IMR-90 (cell line): ENCODE data around the gene UBE2K. TPM values are rescaled to one million over a fixed set of nuclear protein-coding genes. Genes with fewer than 3 reads are reported as not detected.
A peak's percentile ranks its signal among the peaks of the same experiment; 100 is the strongest.

ENCODE experiments used
- ATAC-seq: fragments of 200-7000 bp; cut with Tn5 transposase; 2 replicates; pipeline ENCODE4 v1.9.1; 2020; ENCODE audit warnings: low read depth, mild to moderate bottlenecking, moderate library complexity
- BruUV-seq: library from RNA; stranded (reverse); fragments of 400-500 nt; replicated peaks from 2 replicates; lab custom pipeline; 2021; lab: Mats Ljungman, UMichigan
- CTCF ChIA-PET: fragments of 300-600 bp; formaldehyde crosslinking; extraction: SDS; loops from one replicate; lab custom pipeline; 2021; ENCODE audit warnings: antibody characterized with exemption; lab: Yijun Ruan, JAX
- POLR2A ChIA-PET: fragments of 300-600 bp; sonication (Branson Sonifier 250); formaldehyde crosslinking; loops from one replicate; lab custom pipeline; 2022; ENCODE audit warnings: antibody characterized with exemption; ENCODE audit not compliant: unreplicated experiment; lab: Charles Lee
- DNase-seq: peaks from one replicate; pipeline ENCODE4 v3.0.0; 2013
- H2AFZ ChIP-seq: replicated peaks from 2 replicates; pipeline ENCODE3; 2013; ENCODE audit warnings: low read length, mild to moderate bottlenecking; ENCODE audit not compliant: poor library complexity
- H2AK5ac ChIP-seq: 2 replicates; pipeline ENCODE4 v1.6.1; 2013; ENCODE audit warnings: low read depth, low read length, inconsistent platforms
- H2AK9ac ChIP-seq: replicated peaks from 2 replicates; pipeline ENCODE3; 2013; ENCODE audit warnings: mild to moderate bottlenecking, low read depth, low read length, moderate library complexity; ENCODE audit not compliant: poor library complexity
- H2BK120ac ChIP-seq: 2 replicates; pipeline ENCODE4 v1.6.1; 2013; ENCODE audit warnings: low read depth, low read length, inconsistent platforms
- H2BK15ac ChIP-seq: 3 replicates; pipeline ENCODE4 v1.6.1; 2013; ENCODE audit warnings: low read depth, low read length, inconsistent platforms
- H2BK20ac ChIP-seq: 2 replicates; pipeline ENCODE4 v1.6.1; 2013; ENCODE audit warnings: low read depth, mild to moderate bottlenecking, inconsistent platforms, low read length, moderate library complexity
- H2BK5ac ChIP-seq: 2 replicates; pipeline ENCODE4 v1.6.1; 2013; ENCODE audit warnings: mild to moderate bottlenecking, low read depth, low read length, inconsistent platforms; ENCODE audit not compliant: poor library complexity, severe bottlenecking
- H3K14ac ChIP-seq: replicated peaks from 2 replicates; pipeline ENCODE4 v1.6.1; 2013; ENCODE audit warnings: low read depth, low read length, inconsistent platforms
- H3K18ac ChIP-seq: 2 replicates; pipeline ENCODE4 v1.6.1; 2013; ENCODE audit warnings: low read depth, low read length, control low read depth
- H3K23ac ChIP-seq: 2 replicates; pipeline ENCODE4 v1.6.1; 2013; ENCODE audit warnings: low read depth, low read length, inconsistent platforms
- H3K27ac ChIP-seq: 2 replicates; pipeline ENCODE4 v1.5.1; 2013; ENCODE audit warnings: mild to moderate bottlenecking, control low read depth, low read length; ENCODE audit not compliant: insufficient read depth
- H3K27me3 ChIP-seq: 2 replicates; pipeline ENCODE4 v1.6.1; 2013; ENCODE audit warnings: low read length; ENCODE audit not compliant: control insufficient read depth, insufficient read depth
- H3K36me3 ChIP-seq: 2 replicates; pipeline ENCODE4 v1.6.1; 2013; ENCODE audit warnings: low read length, mixed read lengths; ENCODE audit not compliant: control insufficient read depth, insufficient read depth
- H3K4ac ChIP-seq: 2 replicates; pipeline ENCODE4 v1.6.1; 2013; ENCODE audit warnings: low read depth, low read length, inconsistent platforms
- H3K4me1 ChIP-seq: 2 replicates; pipeline ENCODE4 v1.6.1; 2013; ENCODE audit warnings: low read length, mixed read lengths; ENCODE audit not compliant: control insufficient read depth, insufficient read depth
- H3K4me2 ChIP-seq: 2 replicates; pipeline ENCODE4 v1.6.1; 2013; ENCODE audit warnings: low read depth, mild to moderate bottlenecking, control low read depth, low read length, moderate library complexity
- H3K4me3 ChIP-seq: 2 replicates; pipeline ENCODE4 v1.5.1; 2013; ENCODE audit warnings: low read depth, mild to moderate bottlenecking, control low read depth, low read length, moderate library complexity; ENCODE audit not compliant: insufficient read depth
- H3K56ac ChIP-seq: 2 replicates; pipeline ENCODE4 v1.6.1; 2013; ENCODE audit warnings: low read length, inconsistent platforms; ENCODE audit not compliant: insufficient read depth; ENCODE audit errors: extremely low read depth
- H3K79me1 ChIP-seq, 2 experiments: 2 replicates each; pipeline ENCODE4 v1.6.1; 2013; ENCODE audit warnings: low read length in 2 of 2, inconsistent platforms in 1 of 2, low read depth in 1 of 2
- H3K9ac ChIP-seq: 2 replicates; pipeline ENCODE4 v1.6.1; 2013; ENCODE audit warnings: low read depth, low read length, control low read depth
- H3K9me1 ChIP-seq: 2 replicates; pipeline ENCODE4 v1.6.1; 2013; ENCODE audit warnings: low read length, inconsistent platforms; ENCODE audit not compliant: insufficient read depth
- H3K9me3 ChIP-seq: 2 replicates; pipeline ENCODE4 v1.6.1; 2013; ENCODE audit warnings: low read length; ENCODE audit not compliant: control insufficient read depth, insufficient read depth
- H4K20me1 ChIP-seq: 2 replicates; pipeline ENCODE4 v1.6.1; 2013; ENCODE audit warnings: low read length, inconsistent platforms; ENCODE audit not compliant: insufficient read depth
- H4K5ac ChIP-seq: 2 replicates; pipeline ENCODE4 v1.6.1; 2013; ENCODE audit warnings: mild to moderate bottlenecking, low read depth, low read length, control low read depth
- H4K8ac ChIP-seq, 2 experiments: 2 replicates each; pipeline ENCODE4 v1.6.1; 2013; ENCODE audit warnings: low read depth in 2 of 2, low read length in 2 of 2, control low read depth in 1 of 2, inconsistent platforms in 1 of 2
- H4K91ac ChIP-seq: 2 replicates; pipeline ENCODE4 v1.6.1; 2013; ENCODE audit warnings: low read depth, low read length, inconsistent platforms; ENCODE audit not compliant: insufficient read depth
- BHLHE40 ChIP-seq: fragments of 150-350 bp; IDR thresholded peaks from 2 replicates; pipeline ENCODE4 v1.6.1; 2016; ENCODE audit warnings: mild to moderate bottlenecking, low read depth, low read length
- CEBPB ChIP-seq: IDR thresholded peaks from 2 replicates; pipeline ENCODE4 v1.6.1; 2012; ENCODE audit warnings: low read depth, low read length, improper control_type of control experiment
- FOS ChIP-seq: fragments of 150-350 bp; IDR thresholded peaks from 2 replicates; pipeline ENCODE4 v1.6.1; 2016; ENCODE audit warnings: low read depth, low read length
- MAZ ChIP-seq: IDR thresholded peaks from 2 replicates; pipeline ENCODE4 v1.6.1; 2012; ENCODE audit warnings: low read depth, mild to moderate bottlenecking, low read length, improper control_type of control experiment, moderate library complexity, borderline replicate concordance
- MXI1 ChIP-seq: IDR thresholded peaks from 2 replicates; pipeline ENCODE4 v1.6.1; 2012; ENCODE audit warnings: low read depth, mild to moderate bottlenecking, low read length, moderate library complexity, borderline replicate concordance
- RAD21 ChIP-seq: IDR thresholded peaks from 2 replicates; pipeline ENCODE4 v1.6.1; 2012; ENCODE audit warnings: low read length, improper control_type of control experiment
- RCOR1 ChIP-seq: IDR thresholded peaks from 2 replicates; pipeline ENCODE4 v1.6.1; 2012; ENCODE audit warnings: mild to moderate bottlenecking, low read length, improper control_type of control experiment; ENCODE audit not compliant: insufficient replicate concordance
- RFX5 ChIP-seq: IDR thresholded peaks from 2 replicates; pipeline ENCODE4 v1.8.0; 2012; ENCODE audit warnings: low read depth, mild to moderate bottlenecking, low read length, moderate library complexity
- SMC3 ChIP-seq: fragments of 150-350 bp; IDR thresholded peaks from 2 replicates; pipeline ENCODE4 v1.6.1; 2016; ENCODE audit warnings: low read depth, mild to moderate bottlenecking, antibody characterized with exemption, low read length, moderate library complexity
- WGBS, 2 experiments: methylation state at CpG; one replicate each; pipeline versions ENCODE4 v1.1.5 to v1.1.7; 2013; ENCODE audit warnings: missing lambda C conversion rate in 2 of 2; ENCODE audit not compliant: insufficient read length in 1 of 2; ENCODE audit errors: extremely low coverage in 2 of 2; 5-methylcytosine and 5-hydroxymethylcytosine counted together
- dilution Hi-C: fragments of 300-500 bp; cut with HindIII; formaldehyde crosslinking; loops from one replicate; pipeline ENCODE4 v1.14.3; 2018; ENCODE audit warnings: low sequenced_read_pairs; ENCODE audit not compliant: unreplicated experiment
- in situ Hi-C: fragments of 300-500 bp; cut with MboI; formaldehyde crosslinking; loops from 3 replicates; pipeline ENCODE4 v1.14.3; 2019; ENCODE audit warnings: low sequenced_read_pairs, inconsistent platforms, mixed read lengths
- intact Hi-C: fragments of 100-400 bp; cut with micrococcal nuclease; formaldehyde crosslinking; loops from 2 replicates; pipeline ENCODE4 v1.10.0; 2022
- polyA plus RNA-seq, 3 experiments: library from polyadenylated mRNA; depleted of rRNA; stranded (reverse); fragments of >200 nt; gene quantifications; 2 replicates each; pipeline ENCODE4 v1.2.3, GENCODE V29; 2012; ENCODE audit warnings: low replicate concordance in 1 of 3
- total RNA-seq: library from RNA; depleted of rRNA; stranded (reverse); fragments of >200 nt; gene quantifications from 2 replicates; pipeline ENCODE4 v1.2.3, GENCODE V29; 2012
- TF ChIP-seq, protein P1 (sequence below): fragments of 150-350 bp; IDR thresholded peaks from 2 replicates; pipeline ENCODE4 v1.6.1; 2016; ENCODE audit warnings: low read depth, mild to moderate bottlenecking, low read length, moderate library complexity, borderline replicate concordance
- TF ChIP-seq, protein P2 (sequence below): fragments of 150-350 bp; IDR thresholded peaks from 2 replicates; pipeline ENCODE4 v1.6.1; 2017; ENCODE audit warnings: mild to moderate bottlenecking, antibody characterized with exemption, low read length, low read depth

UBE2K gene
- total and polyA plus RNA-seq, 2 of the 4 experiments (the other 2 are of a cell fraction), result 17.7 to 44.8 TPM

DNA sequence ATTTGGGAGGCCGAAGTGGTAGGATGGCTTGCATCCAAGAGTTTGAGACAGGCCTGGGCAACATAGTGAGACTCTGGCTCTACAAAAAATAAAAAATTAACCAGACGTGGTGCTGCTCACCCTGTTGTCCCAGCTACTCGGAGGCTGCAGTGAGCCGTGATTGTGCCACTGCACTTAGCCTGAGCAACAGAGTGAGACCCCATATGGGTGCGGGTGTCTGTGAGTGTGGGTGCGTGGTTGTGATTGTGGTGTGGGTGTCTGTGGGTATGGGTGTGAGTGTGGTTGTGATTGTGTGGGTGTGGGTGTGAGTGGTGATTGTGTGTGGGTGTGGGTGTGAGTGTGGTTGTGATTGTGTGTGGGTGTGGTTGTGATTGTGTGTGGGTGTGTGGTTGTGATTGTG is 114.6 kb downstream of the UBE2K start:
- Histone ChIP-seq H3K27me3 (no peaks in the 10 kb centered on the region), H2AFZ (no peak overlapping the region), H3K14ac (no peak overlapping the region), H2BK20ac (no peak overlapping the region), H2AK9ac (no peak overlapping the region), H3K56ac (no peak overlapping the region), H3K4me1 (no peaks in the 10 kb centered on the region), H3K79me1 (no peaks in the 10 kb centered on the region), H3K23ac (no peak overlapping the region), H2AK5ac (no peak overlapping the region), H2BK15ac (no peak overlapping the region), H4K8ac (no peak overlapping the region), H2BK120ac (no peak overlapping the region), H3K9me3 (no peaks in the 10 kb centered on the region), H3K18ac (no peak overlapping the region), H3K4me2 (no peak overlapping the region), H3K9ac (no peak overlapping the region), H3K27ac (no peak overlapping the region), H2BK5ac (peak overlapping the region; percentile 42), H4K20me1 (no peaks in the 10 kb centered on the region; the same call in 1 of the 2 replicates), H3K36me3 (no peaks in the 10 kb centered on the region), H3K4ac (no peak overlapping the region), H4K5ac (no peak overlapping the region), H3K4me3 (no peak overlapping the region), H4K91ac (no peak overlapping the region), H3K9me1 (peaks cover 7% of the 10 kb centered on the region; the same call in 1 of the 2 replicates)
- ChIA-PET POLR2A (no interaction called here), CTCF (no interaction called here)
- ATAC-seq, result no peak
- BruUV-seq, result no TSS peak
- TF ChIP-seq SMC3 (no peak), RCOR1 (no peak), MAZ (no peak), CEBPB (no peak), RFX5 (no peak), RAD21 (no peak), FOS (no peak), BHLHE40 (no peak), MXI1 (no peak)
- TF ChIP-seq, protein P1, sequence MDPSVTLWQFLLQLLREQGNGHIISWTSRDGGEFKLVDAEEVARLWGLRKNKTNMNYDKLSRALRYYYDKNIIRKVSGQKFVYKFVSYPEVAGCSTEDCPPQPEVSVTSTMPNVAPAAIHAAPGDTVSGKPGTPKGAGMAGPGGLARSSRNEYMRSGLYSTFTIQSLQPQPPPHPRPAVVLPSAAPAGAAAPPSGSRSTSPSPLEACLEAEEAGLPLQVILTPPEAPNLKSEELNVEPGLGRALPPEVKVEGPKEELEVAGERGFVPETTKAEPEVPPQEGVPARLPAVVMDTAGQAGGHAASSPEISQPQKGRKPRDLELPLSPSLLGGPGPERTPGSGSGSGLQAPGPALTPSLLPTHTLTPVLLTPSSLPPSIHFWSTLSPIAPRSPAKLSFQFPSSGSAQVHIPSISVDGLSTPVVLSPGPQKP, result no peak
- TF ChIP-seq, protein P2, sequence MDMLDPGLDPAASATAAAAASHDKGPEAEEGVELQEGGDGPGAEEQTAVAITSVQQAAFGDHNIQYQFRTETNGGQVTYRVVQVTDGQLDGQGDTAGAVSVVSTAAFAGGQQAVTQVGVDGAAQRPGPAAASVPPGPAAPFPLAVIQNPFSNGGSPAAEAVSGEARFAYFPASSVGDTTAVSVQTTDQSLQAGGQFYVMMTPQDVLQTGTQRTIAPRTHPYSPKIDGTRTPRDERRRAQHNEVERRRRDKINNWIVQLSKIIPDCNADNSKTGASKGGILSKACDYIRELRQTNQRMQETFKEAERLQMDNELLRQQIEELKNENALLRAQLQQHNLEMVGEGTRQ, result no peak
- dilution Hi-C loops, result no loop called here
- no peak for DNase-seq
- in situ Hi-C loops, result no loop called here
- intact Hi-C loops, result no loop called here
- 80% methylated on average over 3 of the region's 6 CpGs; no CpG with 5 or more reads in 1 of the 2 experiments for WGBS, 2 experiments
